H7 (cell line): Measurements from ENCODE around the gene PACSIN1. TPM values are rescaled to one million over a fixed set of nuclear protein-coding genes. Genes with fewer than 3 reads are reported as not detected.

ENCODE experiments used
- DNase-seq: peaks from one replicate; pipeline ENCODE4 v3.0.0; 2012
- H3K27me3 ChIP-seq: 2 replicates; pipeline ENCODE4 v1.6.0; 2011; ENCODE audit warnings: mild to moderate bottlenecking, low read length; ENCODE audit not compliant: control insufficient read depth, insufficient read depth
- H3K36me3 ChIP-seq: replicated peaks from 2 replicates; pipeline ENCODE4 v1.5.1; 2011; ENCODE audit warnings: low read length; ENCODE audit not compliant: control insufficient read depth, insufficient read depth
- H3K4me3 ChIP-seq: 2 replicates; pipeline ENCODE4 v1.5.1; 2011; ENCODE audit warnings: low read depth, mild to moderate bottlenecking, control low read depth, low read length, moderate library complexity; ENCODE audit not compliant: insufficient read depth
- total RNA-seq: library from RNA; depleted of rRNA; stranded (reverse); fragments of >200 nt; shearing (Covaris generic); gene quantifications from 2 replicates; pipeline ENCODE4 v1.2.3, GENCODE V29; 2014

Gene PACSIN1
- total RNA-seq, 1 experiment from 2014 or later = 3.4 TPM

DNA sequence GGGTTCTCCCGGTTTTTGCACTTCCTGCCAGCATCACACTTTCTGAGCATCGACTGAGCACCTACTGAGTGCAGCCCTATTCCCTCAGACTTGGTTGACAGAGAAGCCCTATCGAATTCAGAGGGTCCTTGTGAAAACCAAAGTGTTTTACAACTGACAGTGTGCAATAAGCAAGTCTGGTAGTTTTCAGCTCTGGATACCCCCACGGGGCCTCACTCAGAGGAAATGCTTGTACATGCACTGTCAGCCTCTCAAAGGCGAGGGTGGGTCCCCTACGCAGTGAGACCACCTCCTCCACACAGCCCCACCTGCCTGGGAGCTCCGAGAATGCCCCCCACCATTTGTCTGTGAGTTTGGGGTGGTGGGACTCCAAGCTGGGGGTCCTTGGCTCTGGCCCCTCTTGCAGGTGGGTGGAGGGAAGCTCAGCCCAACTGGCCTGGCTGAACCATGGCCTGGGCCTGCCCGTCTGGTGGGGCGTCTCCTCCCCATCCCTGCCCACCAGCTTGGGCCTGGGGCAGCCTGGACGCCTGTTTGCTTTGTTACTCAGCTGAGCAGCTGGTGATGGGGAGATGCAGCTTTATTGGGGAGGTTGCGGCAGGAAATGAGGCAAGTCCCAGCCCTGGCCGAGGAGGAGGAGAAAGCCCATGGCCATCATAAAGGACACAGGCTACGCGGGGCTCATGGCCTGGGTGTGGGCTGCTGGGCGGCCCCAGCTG is 88.6 kb downstream of the PACSIN1 start:
- no peaks in the 10 kb centered on the region for H3K36me3 ChIP-seq
- no peak for DNase-seq
- no peaks in the 10 kb centered on the region for H3K27me3 ChIP-seq
- no peak overlapping the region for H3K4me3 ChIP-seq

DNA sequence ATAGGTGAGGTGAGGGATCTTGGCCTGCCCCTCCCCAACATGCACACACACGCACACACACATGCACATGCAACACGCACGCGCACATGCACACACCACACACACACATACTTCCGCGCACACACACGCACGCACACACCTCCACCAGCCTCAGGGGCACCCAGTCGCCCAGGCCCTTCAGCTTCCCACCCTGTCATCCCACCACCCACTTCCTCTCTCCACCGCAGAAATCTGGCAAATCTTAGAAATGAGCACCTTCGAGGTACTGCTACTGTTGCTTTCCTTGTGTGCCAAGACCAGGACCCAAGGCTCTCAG is 89.1 kb downstream of the PACSIN1 start:
- DNase-seq = no peak
- H3K4me3 ChIP-seq = no peak overlapping the region
- H3K27me3 ChIP-seq = no peaks in the 10 kb centered on the region
- no peaks in the 10 kb centered on the region for H3K36me3 ChIP-seq

DNA sequence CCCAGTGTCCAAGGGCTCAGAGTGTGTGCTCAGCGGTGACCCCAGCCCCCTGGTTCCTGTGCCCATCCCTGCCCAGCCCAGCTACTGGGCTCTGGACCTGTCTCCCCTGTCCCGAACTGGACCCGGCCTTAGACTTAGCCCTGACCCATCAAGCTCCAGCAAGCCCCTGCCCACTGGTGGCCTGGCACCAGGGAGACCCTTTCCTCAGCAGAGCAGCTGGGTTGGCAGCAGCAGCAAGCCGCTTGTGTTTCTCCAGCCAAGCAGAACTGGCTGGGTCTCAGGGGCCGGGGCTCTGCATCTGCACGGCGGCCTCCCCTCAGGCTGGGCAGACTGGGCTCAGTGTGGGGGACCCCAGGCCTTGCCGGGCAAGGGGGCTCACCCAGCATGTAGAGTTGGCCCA is 89.5 kb downstream of the PACSIN1 start:
- Histone ChIP-seq H3K27me3 (no peaks in the 10 kb centered on the region), H3K4me3 (no peak overlapping the region), H3K36me3 (no peaks in the 10 kb centered on the region)
- no peak for DNase-seq

DNA sequence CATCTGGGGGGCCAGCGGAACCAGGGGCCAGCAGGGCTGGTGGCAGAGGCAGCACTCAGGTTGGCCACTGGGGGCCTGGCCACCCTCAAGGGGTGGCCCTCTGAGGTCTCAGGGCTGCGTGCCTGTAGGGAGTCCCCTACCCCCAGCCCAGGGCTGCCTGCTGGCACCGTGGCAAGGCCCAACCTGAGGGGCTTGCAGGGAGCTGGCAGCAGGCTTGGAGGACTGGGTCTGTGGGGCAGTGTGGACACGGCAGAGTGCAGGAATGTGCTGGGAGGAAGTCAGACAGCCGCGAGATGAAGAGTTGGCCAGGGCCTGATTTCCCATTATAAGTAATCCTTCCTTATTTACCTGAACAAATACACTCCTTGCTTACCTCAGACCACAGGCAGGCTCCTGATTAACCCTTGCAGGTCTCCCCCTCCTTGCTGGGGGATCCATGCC is 90.2 kb downstream of the PACSIN1 start, which contains the start of gene SPDEF:
SPDEF (minus strand) TSS at position 299 of the 441 bp plus-strand sequence. CDS start 11,874 bp downstream, outside the sequence.
- Histone ChIP-seq H3K4me3 (no peak within 1 kb of the TSS), H3K27me3 (no peaks in the 10 kb centered on the region), H3K36me3 (no peaks in the 10 kb centered on the region)
- DNase-seq = peak; percentile 82

DNA sequence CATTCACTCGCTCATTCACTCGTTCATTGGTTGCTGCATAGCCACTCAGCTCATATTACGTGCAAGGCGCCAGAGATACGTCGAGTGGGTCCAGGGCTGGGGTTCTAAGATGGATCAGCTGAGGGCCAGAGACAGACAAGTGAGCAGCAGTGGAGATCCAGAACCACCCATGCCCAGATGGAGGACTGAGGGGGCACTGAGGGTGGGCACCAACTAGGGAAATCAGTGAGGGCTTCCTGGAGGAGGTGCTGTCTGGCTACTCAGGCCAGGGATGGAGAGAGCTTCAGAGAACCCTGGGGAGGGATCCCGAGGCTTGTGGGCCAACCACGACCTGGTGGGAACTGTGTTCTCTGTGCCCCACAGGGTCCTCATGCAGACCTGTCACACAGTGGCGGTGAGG is 90.6 kb downstream of the PACSIN1 start:
- no peak for DNase-seq
- H3K27me3 ChIP-seq = no peaks in the 10 kb centered on the region
- no peaks in the 10 kb centered on the region for H3K36me3 ChIP-seq
- no peak overlapping the region for H3K4me3 ChIP-seq

DNA sequence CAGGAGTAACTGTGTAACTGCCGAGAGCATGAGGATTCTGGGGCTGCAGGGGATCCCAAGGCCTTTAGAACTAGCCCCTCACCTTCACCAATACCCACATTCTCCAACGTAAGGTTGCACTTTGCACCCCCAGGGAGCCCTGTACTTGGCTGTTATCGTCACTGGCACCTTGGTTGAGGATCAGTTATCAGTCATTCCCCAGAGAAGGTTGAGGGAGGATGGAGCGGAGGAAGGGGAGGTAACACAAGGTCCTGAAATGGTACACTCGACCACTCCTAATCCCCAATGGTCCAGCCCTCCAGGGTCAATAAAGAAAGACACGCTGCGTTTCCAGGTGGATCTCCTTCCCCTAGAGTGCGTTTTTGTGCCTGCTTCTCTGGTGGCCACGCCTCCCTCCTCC is 91.4 kb downstream of the PACSIN1 start:
- DNase-seq = no peak
- Histone ChIP-seq H3K27me3 (no peaks in the 10 kb centered on the region), H3K4me3 (no peak overlapping the region), H3K36me3 (no peaks in the 10 kb centered on the region)

DNA sequence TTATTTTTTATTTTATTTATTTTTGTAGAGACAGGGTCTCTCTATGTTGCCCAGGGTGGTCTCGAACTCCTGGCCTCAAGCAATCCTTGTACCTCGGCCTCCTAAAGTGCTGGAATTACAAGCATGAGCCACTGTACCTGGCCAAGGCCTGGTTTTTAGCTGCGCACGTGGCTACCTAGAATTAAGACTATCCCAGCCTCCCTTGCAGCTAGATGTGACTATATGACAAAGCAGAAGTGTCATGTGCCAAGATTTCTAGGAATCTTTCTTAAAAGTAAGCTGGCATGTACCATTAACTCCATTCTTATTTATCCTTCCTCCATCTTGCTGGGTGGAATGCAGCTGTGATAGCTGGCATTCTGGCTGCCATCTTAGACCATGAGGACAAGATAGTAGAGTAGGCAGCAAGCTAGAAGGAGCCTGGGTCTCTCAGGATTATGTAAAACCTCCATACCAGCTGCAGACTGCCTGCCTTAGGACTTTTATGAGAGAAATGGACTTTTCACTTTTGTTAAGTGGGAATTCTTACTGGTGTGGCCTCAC is 92.4 kb downstream of the PACSIN1 start:
- no peak for DNase-seq
- no peaks in the 10 kb centered on the region for H3K27me3 ChIP-seq
- H3K36me3 ChIP-seq = no peaks in the 10 kb centered on the region
- H3K4me3 ChIP-seq = no peak overlapping the region

DNA sequence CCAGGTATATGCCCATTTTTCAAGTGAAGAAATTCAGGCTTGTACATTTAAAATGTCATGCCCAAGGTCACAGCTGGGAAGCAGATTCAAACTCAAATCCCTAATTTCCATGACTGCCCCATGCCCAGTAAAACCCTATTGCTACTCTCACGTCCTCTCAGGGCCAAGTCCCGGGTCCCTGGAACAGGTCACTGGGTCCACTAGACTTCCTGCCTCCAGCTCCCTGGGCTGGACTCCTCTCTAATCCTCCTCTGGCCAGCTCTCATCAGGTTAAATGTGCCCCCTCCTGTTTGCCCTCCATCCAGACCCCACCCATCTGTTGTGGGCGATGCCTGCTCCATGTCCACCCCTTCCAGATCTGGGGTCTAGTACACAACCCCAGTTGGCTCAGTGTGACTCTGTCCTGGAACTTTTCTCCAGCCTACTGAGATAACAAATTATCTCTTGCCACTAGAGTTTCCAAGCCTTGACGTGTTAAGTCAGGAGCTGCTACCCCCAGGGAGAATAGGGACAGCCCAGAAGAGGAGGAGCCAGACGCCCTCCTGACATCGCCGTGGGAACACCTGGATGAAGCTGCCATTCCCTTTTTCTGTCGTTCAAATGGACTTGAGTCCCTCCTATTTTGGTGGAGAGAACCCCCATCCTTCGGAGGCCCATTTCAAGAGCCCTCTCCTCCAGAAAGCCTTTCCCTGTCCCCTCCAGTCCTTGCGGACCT is 93.9 kb downstream of the PACSIN1 start:
- H3K27me3 ChIP-seq = no peaks in the 10 kb centered on the region
- no peaks in the 10 kb centered on the region for H3K36me3 ChIP-seq
- DNase-seq = no peak
- H3K4me3 ChIP-seq = no peak overlapping the region

DNA sequence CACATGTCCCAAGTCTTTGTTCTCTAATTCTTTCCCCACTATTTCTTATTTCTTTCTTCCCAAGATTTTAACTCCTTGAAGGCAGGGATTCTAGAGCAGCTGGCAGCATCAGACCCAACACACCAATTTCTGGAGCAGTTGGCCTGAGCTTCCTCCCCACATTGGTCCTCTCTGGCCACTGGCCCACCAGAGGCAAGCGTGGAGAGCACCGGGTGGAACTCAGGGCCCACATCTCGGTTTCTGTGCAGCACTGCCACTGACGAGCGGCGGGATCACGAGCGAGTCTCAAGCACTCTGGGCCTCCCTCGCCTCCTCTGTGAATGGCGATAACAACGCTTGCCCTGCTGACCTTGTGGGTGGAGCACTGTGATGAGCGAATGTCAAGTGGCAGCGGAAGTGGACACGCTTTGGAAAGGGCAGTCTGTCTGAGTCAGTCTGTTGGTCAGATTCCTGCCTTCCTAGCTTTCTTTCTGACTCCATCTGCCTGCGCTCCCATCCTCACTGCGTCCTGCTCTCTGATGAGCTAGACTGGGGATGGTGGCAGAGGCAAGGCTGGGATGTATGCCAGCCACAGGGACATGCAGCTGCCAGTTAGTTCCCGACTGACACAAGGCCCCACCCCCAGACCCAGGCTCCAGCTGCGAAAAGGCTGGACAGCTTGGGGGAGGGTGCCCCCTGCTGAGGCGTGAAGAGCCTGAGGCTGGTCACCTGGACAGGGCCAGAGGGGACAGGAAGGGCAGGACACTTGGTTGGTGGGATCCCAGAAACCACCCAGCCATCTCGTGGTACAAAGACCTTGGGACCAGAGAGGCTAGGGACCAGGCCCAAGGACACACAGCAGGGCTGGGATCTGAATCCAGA is 94.7 kb downstream of the PACSIN1 start:
- no peaks in the 10 kb centered on the region for H3K36me3 ChIP-seq
- no peak overlapping the region for H3K4me3 ChIP-seq
- DNase-seq = no peak
- no peaks in the 10 kb centered on the region for H3K27me3 ChIP-seq

DNA sequence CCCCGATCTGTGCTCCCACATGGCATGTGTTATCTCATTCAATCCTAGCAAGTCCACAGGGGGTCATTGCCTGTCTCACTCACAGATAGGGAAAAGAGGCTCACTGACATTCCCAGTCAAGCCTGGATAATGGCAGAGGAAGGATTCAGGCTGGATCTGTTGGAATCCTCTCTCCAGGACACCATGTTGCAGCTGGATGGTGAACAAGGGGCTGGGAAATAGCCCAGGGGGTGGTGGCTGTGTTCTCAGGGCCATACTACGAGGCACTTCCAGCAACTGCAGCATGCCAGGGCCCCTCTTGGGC is 95.3 kb downstream of the PACSIN1 start:
- H3K36me3 ChIP-seq = no peaks in the 10 kb centered on the region
- no peaks in the 10 kb centered on the region for H3K27me3 ChIP-seq
- no peak for DNase-seq
- no peak overlapping the region for H3K4me3 ChIP-seq

DNA sequence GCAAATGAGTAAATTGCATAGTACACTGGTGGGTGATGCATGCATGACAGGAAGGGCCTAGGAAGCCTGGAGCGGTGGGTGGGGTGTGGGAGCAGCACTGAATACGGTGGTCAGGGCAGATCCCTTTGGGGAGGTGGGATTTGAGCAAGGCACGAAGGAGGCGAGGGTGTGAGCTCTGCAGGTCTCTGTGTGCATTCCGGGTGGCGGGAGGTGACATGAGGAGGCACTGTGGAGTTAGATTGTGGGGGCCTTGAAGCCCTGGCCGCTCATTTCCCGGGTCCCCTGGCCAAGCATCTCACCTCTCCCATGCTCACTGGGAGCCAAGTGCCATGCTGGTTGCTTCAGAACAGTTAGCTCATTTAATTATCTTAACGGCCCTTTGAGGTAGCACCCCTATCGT is 96.5 kb downstream of the PACSIN1 start:
- no peaks in the 10 kb centered on the region for H3K27me3 ChIP-seq
- DNase-seq = no peak
- no peak overlapping the region for H3K4me3 ChIP-seq
- no peaks in the 10 kb centered on the region for H3K36me3 ChIP-seq

DNA sequence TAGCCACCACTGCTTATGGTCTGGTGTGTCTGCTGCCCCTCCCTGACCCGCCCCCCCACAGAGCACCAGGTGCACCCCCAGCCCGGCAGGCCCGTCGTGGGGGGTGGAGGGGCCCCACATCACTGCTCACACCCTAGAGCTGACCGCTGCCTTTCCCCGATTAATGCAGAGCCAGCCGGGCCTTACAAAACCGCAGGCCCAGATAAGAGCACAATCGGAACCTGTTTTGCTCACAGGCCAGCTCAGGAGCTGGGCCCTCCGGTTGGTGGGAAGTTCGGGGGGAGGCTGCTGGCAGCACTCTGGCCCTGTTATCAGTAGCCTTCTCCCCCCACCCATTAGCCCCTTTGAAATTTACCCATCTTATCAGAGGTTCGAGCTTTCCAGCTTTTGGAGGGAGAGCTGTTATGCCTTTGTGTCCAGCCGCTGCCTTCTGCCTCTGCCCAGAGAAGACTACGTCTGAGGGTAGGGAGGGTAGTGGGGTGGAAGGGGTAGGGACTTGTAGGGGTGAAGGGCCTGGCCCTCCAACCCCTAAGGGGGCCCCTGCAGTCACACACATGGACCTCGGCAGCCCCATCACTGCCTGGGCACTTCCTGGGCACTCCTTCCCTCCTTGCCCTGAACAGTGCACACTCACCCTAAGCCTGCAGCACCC is 97.1 kb downstream of the PACSIN1 start:
- Histone ChIP-seq H3K36me3 (no peaks in the 10 kb centered on the region), H3K27me3 (no peaks in the 10 kb centered on the region), H3K4me3 (no peak overlapping the region)
- DNase-seq = no peak

DNA sequence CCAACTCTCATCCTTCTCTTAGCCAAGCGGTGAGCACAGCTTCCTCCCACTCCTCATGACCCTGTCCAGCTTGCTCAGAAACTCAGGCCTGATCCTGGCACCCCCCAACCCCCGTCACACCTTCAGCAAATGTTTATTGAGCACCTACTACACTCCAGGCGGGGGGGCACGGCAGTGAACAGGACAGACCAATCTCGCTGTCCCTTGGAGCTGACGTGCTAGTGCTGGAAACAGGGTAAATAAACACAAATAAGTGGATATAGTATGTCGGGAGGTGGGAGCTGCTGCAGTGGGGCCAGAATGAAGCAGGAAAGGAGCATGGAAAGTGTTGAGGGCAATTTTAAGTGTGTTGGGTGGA is 97.6 kb downstream of the PACSIN1 start:
- peak; percentile 28 for DNase-seq
- Histone ChIP-seq H3K36me3 (no peaks in the 10 kb centered on the region), H3K27me3 (no peaks in the 10 kb centered on the region), H3K4me3 (no peak overlapping the region)

DNA sequence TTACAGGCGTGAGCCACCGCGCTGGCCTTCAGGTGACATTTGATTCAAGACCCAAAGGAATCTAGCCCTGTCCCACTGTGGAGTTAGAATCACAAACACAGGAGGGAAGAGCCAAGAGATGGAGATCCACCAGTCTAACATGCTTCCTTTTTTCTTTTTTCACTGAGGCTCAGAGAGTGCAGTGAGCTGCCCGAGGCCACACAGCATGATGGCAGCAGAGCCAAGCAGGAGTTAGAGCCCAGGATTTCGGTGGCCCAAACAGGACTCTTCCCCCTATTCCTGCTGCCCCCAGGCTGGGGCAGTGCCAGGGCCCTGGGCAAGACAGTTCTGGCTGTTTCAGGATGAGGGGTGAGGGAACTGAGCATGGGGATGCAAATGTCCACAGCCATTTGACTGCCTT is 98.3 kb downstream of the PACSIN1 start:
- Histone ChIP-seq H3K27me3 (no peaks in the 10 kb centered on the region), H3K4me3 (no peak overlapping the region)

More for the DNA sequence above, 98.3 kb downstream of the PACSIN1 start:
- DNase-seq = no peak
- H3K36me3 ChIP-seq = no peaks in the 10 kb centered on the region
